GM23248 (cell line): ENCODE data around the gene LRRC2. TPM values are rescaled to one million over a fixed set of nuclear protein-coding genes. Genes with fewer than 3 reads are reported as not detected.
A peak's percentile ranks its signal among the peaks of the same experiment; 100 is the strongest.

ENCODE experiments used
- DNase-seq: peaks from one replicate; pipeline ENCODE4 v3.0.0-alpha.2; 2015
- H2AFZ ChIP-seq: fragments of 200-600 bp; sonication (generic); 2 replicates; pipeline ENCODE4 v1.6.1; 2016; ENCODE audit warnings: antibody characterized with exemption
- H3F3A ChIP-seq: fragments of 200-600 bp; sonication (generic); 2 replicates; pipeline ENCODE4 v1.6.1; 2016; ENCODE audit warnings: mild to moderate bottlenecking, antibody characterized with exemption, mixed run types; ENCODE audit not compliant: insufficient read depth
- H3K27ac ChIP-seq: fragments of 200-600 bp; sonication (generic); 2 replicates; pipeline ENCODE4 v1.5.1; 2016; ENCODE audit warnings: mild to moderate bottlenecking
- H3K27me3 ChIP-seq: fragments of 200-600 bp; sonication (generic); replicated peaks from 2 replicates; pipeline ENCODE4 v1.6.1; 2016; ENCODE audit warnings: mild to moderate bottlenecking; ENCODE audit not compliant: insufficient read depth
- H3K36me3 ChIP-seq: fragments of 200-600 bp; sonication (generic); 2 replicates; pipeline ENCODE4 v1.6.1; 2016; ENCODE audit warnings: low read depth, mild to moderate bottlenecking
- H3K4me1 ChIP-seq: fragments of 200-600 bp; sonication (generic); 2 replicates; pipeline ENCODE4 v1.6.1; 2016; ENCODE audit warnings: mild to moderate bottlenecking; ENCODE audit not compliant: insufficient read depth
- H3K4me2 ChIP-seq: fragments of 200-600 bp; sonication (generic); one replicate; pipeline ENCODE4 v1.6.1; 2016; ENCODE audit warnings: mild to moderate bottlenecking; ENCODE audit not compliant: unreplicated experiment
- H3K4me3 ChIP-seq: fragments of 200-600 bp; sonication (generic); 2 replicates; pipeline ENCODE4 v1.5.1; 2016; ENCODE audit warnings: mild to moderate bottlenecking
- H3K79me2 ChIP-seq: fragments of 200-600 bp; sonication (generic); 2 replicates; pipeline ENCODE4 v1.6.1; 2016; ENCODE audit warnings: mild to moderate bottlenecking; ENCODE audit not compliant: insufficient read depth
- H3K9ac ChIP-seq: fragments of 200-600 bp; sonication (generic); 2 replicates; pipeline ENCODE4 v1.6.1; 2016; ENCODE audit warnings: mild to moderate bottlenecking
- H3K9me2 ChIP-seq: fragments of 200-600 bp; sonication (generic); 2 replicates; pipeline ENCODE4 v1.6.1; 2016; ENCODE audit warnings: mixed run types, mild to moderate bottlenecking, moderate library complexity; ENCODE audit not compliant: insufficient read depth
- H3K9me3 ChIP-seq: fragments of 200-600 bp; sonication (generic); one replicate; pipeline ENCODE4 v1.6.1; 2017; ENCODE audit warnings: low read depth
- H4K20me1 ChIP-seq: fragments of 200-600 bp; sonication (generic); 2 replicates; pipeline ENCODE4 v1.6.0; 2016; ENCODE audit not compliant: insufficient read depth
- EZH2 ChIP-seq: fragments of 200-600 bp; sonication (generic); IDR thresholded peaks from 2 replicates; pipeline ENCODE4 v1.6.1; 2018; ENCODE audit warnings: antibody characterized with exemption, mild to moderate bottlenecking; ENCODE audit not compliant: insufficient read depth, poor library complexity, severe bottlenecking
- EZH2phosphoT487 ChIP-seq: fragments of 200-600 bp; sonication (generic); IDR thresholded peaks from 2 replicates; pipeline ENCODE4 v1.6.1; 2018; ENCODE audit warnings: antibody characterized with exemption, moderate library complexity, mild to moderate bottlenecking, low read depth; ENCODE audit not compliant: insufficient read depth
- WGBS, 2 experiments: methylation state at CpG; one replicate each; pipeline ENCODE4 v1.1.6; 2015 to 2017; ENCODE audit warnings: low lambda C conversion rate in 2 of 2, low coverage in 1 of 2; ENCODE audit errors: missing lambda C conversion rate in 2 of 2; 5-methylcytosine and 5-hydroxymethylcytosine counted together
- in situ Hi-C: fragments of 300-500 bp; cut with MboI; formaldehyde crosslinking; loops from 2 replicates; pipeline ENCODE4 v1.15.0; 2020
- polyA plus RNA-seq: library from polyadenylated mRNA; unstranded; fragments of >200 nt; fragmentation: Nextera tagmentation; extraction: Ambion mirVana; gene quantifications from 2 replicates; pipeline ENCODE4 v1.2.1, GENCODE V29; 2016
- total RNA-seq: library from RNA; depleted of rRNA; stranded (reverse); fragments of >200 nt; shearing (Covaris generic); gene quantifications from 2 replicates; pipeline ENCODE4 v1.2.3, GENCODE V29; 2014

The LRRC2 gene
- total and polyA plus RNA-seq, 2 experiments from 2014 or later: 10.8 to 16.7 TPM

DNA sequence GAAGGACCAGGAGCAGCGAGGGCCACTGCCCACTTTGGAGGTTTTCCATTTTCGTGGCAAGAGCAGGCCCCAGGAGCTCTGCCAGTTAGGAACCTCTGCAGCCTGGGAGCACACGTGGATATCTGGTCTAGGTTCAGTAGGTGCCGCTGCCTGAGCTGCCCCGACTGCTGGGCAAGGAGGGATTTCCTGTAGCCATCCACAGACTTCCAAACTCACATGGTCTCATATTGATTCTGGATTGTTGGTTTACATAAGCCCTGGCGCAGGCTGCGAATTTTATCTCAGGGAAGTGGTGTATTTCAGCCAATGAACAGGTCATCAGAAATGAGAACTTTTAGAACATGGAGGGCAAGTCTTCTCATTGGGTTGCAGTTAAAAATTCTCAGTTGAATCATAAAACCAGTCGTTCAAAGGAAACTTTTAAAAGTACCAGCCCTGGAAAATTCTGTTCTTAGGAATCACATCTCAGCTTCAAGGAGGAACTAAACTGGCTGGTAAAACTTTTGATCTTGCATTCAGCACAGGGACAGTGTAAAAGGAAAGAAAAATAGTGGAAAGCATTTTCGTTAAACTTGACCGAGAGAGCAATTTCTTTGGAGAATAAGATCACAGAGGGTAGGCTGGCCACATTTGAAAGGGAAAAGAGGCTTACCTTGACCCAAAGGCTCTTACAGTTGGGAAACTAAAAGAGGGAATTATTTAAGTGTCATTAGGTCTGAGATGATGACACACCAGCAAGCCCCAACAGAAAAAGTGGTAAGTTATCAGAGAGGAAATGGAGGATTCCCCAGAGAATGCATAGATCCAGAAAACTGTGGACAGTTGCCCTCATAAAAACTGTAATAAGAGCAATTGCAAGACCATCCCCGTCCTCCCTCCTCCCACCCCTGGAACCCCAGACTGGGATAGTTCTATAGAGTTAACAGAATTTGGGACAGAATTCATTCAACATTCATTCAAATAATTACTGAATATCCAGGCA is 74.7 kb downstream of the LRRC2 start:
- no peak for DNase-seq

DNA sequence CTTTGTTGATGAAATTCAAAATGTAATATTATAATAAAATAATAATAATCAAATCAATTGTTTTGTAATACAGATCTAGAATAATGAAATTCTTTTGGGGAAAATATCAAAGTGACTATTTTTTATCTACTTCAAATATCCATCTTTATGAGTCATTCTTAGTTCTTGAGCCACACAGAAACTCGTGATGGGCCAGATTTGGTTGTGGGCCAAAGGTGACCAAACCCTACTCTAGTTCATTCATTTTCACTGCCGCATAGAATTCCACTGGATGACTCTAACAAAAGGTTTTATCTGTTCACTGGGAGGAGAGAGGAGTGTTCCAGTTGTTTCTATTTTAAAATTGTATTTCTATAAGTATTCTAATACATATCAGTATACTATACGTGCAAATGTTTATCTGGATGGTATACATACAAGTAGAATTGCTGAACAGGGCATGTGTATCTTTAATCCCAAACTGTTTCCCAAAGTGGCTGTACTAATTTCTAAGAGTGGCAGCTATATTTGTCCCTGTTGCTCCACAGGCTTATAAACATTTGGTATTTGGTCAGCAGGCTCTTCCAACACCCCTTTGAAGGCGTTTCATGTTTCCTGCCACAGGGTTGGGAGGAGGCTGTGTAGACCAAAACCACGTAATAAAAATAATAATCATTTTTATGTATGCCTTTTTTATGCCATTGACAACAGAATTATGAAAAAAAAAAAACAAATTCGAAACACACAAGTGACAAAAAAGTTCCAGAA is 75.6 kb downstream of the LRRC2 start:
- H3K4me2 ChIP-seq: no peak overlapping the region
- H4K20me1 ChIP-seq: no peaks in the 10 kb centered on the region
- H3F3A ChIP-seq: peaks cover 11% of the 10 kb centered on the region; the same call in 1 of the 2 replicates
- H3K4me3 ChIP-seq: no peak overlapping the region
- 62 to 64% methylated on average over 6 of the region's 6 CpGs for WGBS, 2 experiments
- H2AFZ ChIP-seq: no peak overlapping the region
- 0 out of 2 replicates have a peak, but pooled peaks cover 3% of the 10 kb centered on the region for H3K27me3 ChIP-seq
- H3K79me2 ChIP-seq: no peaks in the 10 kb centered on the region
- H3K36me3 ChIP-seq: no peaks in the 10 kb centered on the region
- H3K4me1 ChIP-seq: 0 out of 2 replicates have a peak, but pooled peaks cover 8% of the 10 kb centered on the region
- H3K9ac ChIP-seq: no peak overlapping the region
- H3K27ac ChIP-seq: no peak overlapping the region
- TF ChIP-seq EZH2 (no peak), EZH2phosphoT487 (no peak)
- in situ Hi-C loops: no loop called here
- peak; percentile 41 for DNase-seq
- H3K9me2 ChIP-seq: no peaks in the 10 kb centered on the region
- H3K9me3 ChIP-seq: no peaks in the 10 kb centered on the region

More for the DNA sequence above, 74.7 kb downstream of the LRRC2 start:
- Histone ChIP-seq H3K79me2 (no peaks in the 10 kb centered on the region), H3K9me3 (no peaks in the 10 kb centered on the region), H3K27ac (no peak overlapping the region), H4K20me1 (no peaks in the 10 kb centered on the region), H3K27me3 (0 out of 2 replicates have a peak, but pooled peaks cover 3% of the 10 kb centered on the region), H3K9ac (no peak overlapping the region), H3K4me1 (peaks cover 16% of the 10 kb centered on the region), H3K36me3 (no peaks in the 10 kb centered on the region), H3K4me3 (no peak overlapping the region), H3K9me2 (no peaks in the 10 kb centered on the region), H3F3A (peaks cover 17% of the 10 kb centered on the region), H3K4me2 (no peak overlapping the region), H2AFZ (no peak overlapping the region)
- in situ Hi-C loops: no loop called here
- TF ChIP-seq EZH2phosphoT487 (no peak), EZH2 (no peak)
- 79 to 80% methylated on average over 11 of the region's 11 CpGs for WGBS, 2 experiments

DNA sequence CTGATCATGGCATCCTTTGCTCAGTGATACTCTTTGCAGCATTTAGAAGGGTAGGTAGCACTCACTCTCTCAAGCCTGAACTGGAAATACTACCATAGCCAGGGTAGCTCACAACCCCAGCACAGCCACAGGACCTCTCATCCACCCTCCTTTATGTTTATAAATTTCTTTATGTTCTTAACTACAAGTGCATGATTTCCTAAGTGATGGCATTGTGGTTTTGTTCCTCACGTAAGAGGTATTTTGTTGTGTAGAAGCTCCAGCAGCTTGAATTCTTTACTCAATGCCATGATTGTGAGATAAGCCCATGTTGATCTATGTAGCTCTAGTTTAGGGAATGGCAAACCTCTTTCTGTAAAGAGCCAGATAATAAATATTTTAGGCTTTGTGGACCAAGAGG is 76.2 kb downstream of the LRRC2 start:
- Histone ChIP-seq H3F3A (peaks cover 11% of the 10 kb centered on the region; the same call in 1 of the 2 replicates), H4K20me1 (no peaks in the 10 kb centered on the region), H3K4me3 (no peak overlapping the region), H3K4me2 (no peak overlapping the region), H3K9me3 (no peaks in the 10 kb centered on the region), H2AFZ (no peak overlapping the region), H3K27ac (no peak overlapping the region), H3K79me2 (no peaks in the 10 kb centered on the region), H3K27me3 (0 out of 2 replicates have a peak, but pooled peaks cover 3% of the 10 kb centered on the region), H3K9me2 (no peaks in the 10 kb centered on the region), H3K36me3 (no peaks in the 10 kb centered on the region), H3K9ac (no peak overlapping the region), H3K4me1 (0 out of 2 replicates have a peak, but pooled peaks cover 8% of the 10 kb centered on the region)
- WGBS, 2 experiments: 33% methylated on average over 1 of the region's 1 CpG
- no peak for TF ChIP-seq EZH2
- TF ChIP-seq EZH2phosphoT487: no peak
- DNase-seq: peak; percentile 53
- in situ Hi-C loops: loop anchor here (10.0 kb wide), 1 partner anchor 145 kb away; no protein-coding TSS in a partner anchor

DNA sequence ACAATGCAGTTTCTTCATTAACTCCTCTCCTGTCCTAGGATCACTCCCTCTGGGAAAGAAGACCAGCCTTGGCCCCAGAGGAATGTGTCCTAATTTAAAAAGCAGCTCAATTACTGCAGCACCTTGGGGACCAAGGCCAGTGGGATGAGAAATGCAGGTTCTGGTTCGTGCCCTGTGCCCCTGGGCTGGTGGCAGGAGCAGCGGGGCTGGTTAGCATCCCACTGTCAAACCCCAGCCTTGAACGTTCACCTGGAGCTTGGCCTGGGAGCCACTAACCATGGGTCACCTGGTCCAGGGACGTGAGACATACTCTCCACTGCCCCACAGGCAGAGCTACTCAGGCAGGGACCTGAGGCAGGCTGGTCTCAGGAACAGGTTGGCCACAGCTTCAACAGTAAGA is 76.7 kb downstream of the LRRC2 start:
- H3K4me3 ChIP-seq: no peak overlapping the region
- no peaks in the 10 kb centered on the region for H3K9me3 ChIP-seq
- 0 out of 2 replicates have a peak, but pooled peaks cover 8% of the 10 kb centered on the region for H3K4me1 ChIP-seq
- no peaks in the 10 kb centered on the region for H3K36me3 ChIP-seq
- H3F3A ChIP-seq: peaks cover 11% of the 10 kb centered on the region; the same call in 1 of the 2 replicates
- H2AFZ ChIP-seq: no peak overlapping the region
- no peak overlapping the region for H3K4me2 ChIP-seq
- DNase-seq: no peak
- in situ Hi-C loops: loop anchor here (10.0 kb wide), 1 partner anchor 145 kb away; no protein-coding TSS in a partner anchor
- H4K20me1 ChIP-seq: no peaks in the 10 kb centered on the region
- H3K9ac ChIP-seq: no peak overlapping the region
- H3K9me2 ChIP-seq: no peaks in the 10 kb centered on the region
- WGBS, 2 experiments: 49 to 52% methylated on average over 4 of the region's 4 CpGs
- H3K27me3 ChIP-seq: 0 out of 2 replicates have a peak, but pooled peaks cover 3% of the 10 kb centered on the region
- H3K27ac ChIP-seq: no peak overlapping the region
- H3K79me2 ChIP-seq: no peaks in the 10 kb centered on the region
- TF ChIP-seq EZH2phosphoT487 (no peak), EZH2 (no peak)
